HepG2 (cell line): ENCODE results near the gene RPA1. TPM values are rescaled to one million over a fixed set of nuclear protein-coding genes. Genes with fewer than 3 reads are reported as not detected.

Experiments used
- ATAC-seq: fragments of 200-7000 bp; cut with Tn5 transposase; 3 replicates; pipeline ENCODE4 v1.9.1; 2020; ENCODE audit warnings: mild to moderate bottlenecking, moderate library complexity
- BruUV-seq: library from RNA; stranded (reverse); fragments of 400-500 nt; replicated peaks from 2 replicates; lab custom pipeline; 2021; lab: Mats Ljungman, UMichigan
- CTCF ChIA-PET: fragments of 300-600 bp; formaldehyde crosslinking; extraction: SDS; loops from one replicate; lab custom pipeline; 2021; ENCODE audit warnings: low total read pairs, inconsistent platforms, low intra/inter-chr PET ratio; lab: Yijun Ruan, JAX
- POLR2A ChIA-PET: fragments of 350-600 bp; sonication (Branson Sonifier 250); formaldehyde crosslinking; loops from one replicate; lab custom pipeline; 2020; ENCODE audit warnings: antibody characterized with exemption, inconsistent platforms; lab: Yijun Ruan, JAX
- DNase-seq: peaks from one replicate; pipeline ENCODE4 v3.0.0-alpha.2; 2015; ENCODE audit warnings: low spot score
- FAIRE-seq: peaks from 3 replicates; lab custom pipeline; 2011; peaks lifted over from hg19 to GRCh38; lab: Jason Lieb, UNC
- H2AFZ ChIP-seq: one replicate; pipeline ENCODE4 v1.6.1; 2011; ENCODE audit warnings: low read length, inconsistent platforms
- H3K27ac ChIP-seq: fragments of 300-600 bp; 3 replicates; pipeline ENCODE4 v1.8.0; 2011; ENCODE audit warnings: mixed run types, mild to moderate bottlenecking, mixed read lengths, low read length, inconsistent platforms; ENCODE audit not compliant: insufficient read depth; ENCODE audit errors: extremely low read length
- H3K27me3 ChIP-seq, 2 experiments: fragments of 200-600 bp in 1 of 2; 2 replicates in 1 of 2; 3 replicates in 1 of 2; pipeline versions ENCODE4 v1.6.0 to v1.8.0; 2011; ENCODE audit warnings: low read length in 2 of 2, mild to moderate bottlenecking in 2 of 2, moderate library complexity in 2 of 2, inconsistent platforms in 1 of 2; ENCODE audit not compliant: insufficient read depth in 2 of 2, control insufficient read depth in 1 of 2
- H3K36me3 ChIP-seq, 2 experiments: fragments of 200-600 bp in 1 of 2; replicated peaks in 1 of 2; 2 replicates in 1 of 2; 3 replicates in 1 of 2; pipeline versions ENCODE4 v1.5.1 to v1.8.0; 2011; ENCODE audit warnings: low read length in 2 of 2, inconsistent platforms in 1 of 2; ENCODE audit not compliant: insufficient read depth in 2 of 2, control insufficient read depth in 1 of 2
- H3K4me1 ChIP-seq: 2 replicates; pipeline ENCODE4 v1.5.1; 2012; ENCODE audit warnings: low read length, inconsistent platforms; ENCODE audit not compliant: insufficient read depth
- H3K4me2 ChIP-seq: 2 replicates; pipeline ENCODE4 v1.6.0; 2011; ENCODE audit warnings: low read depth, low read length, inconsistent platforms
- H3K4me3 ChIP-seq, 3 experiments: fragments of 200-600 bp in 1 of 3; sonication (generic), shearing (Covaris generic) in 1 of 3; replicated peaks in 1 of 3; 2 replicates each; pipeline ENCODE4 v1.5.1; 2011 to 2016; ENCODE audit warnings: low read length in 3 of 3, inconsistent platforms in 2 of 3, low read depth in 2 of 3, mild to moderate bottlenecking in 2 of 3, control low read depth in 1 of 3, mixed read lengths in 1 of 3; ENCODE audit not compliant: insufficient read depth in 1 of 3
- H3K79me2 ChIP-seq: one replicate; pipeline ENCODE4 v1.6.1; 2011; ENCODE audit warnings: low read length, inconsistent platforms; ENCODE audit not compliant: insufficient read depth
- H3K9ac ChIP-seq: 2 replicates; pipeline ENCODE4 v1.6.0; 2011; ENCODE audit warnings: mild to moderate bottlenecking, low read depth, low read length, inconsistent platforms; ENCODE audit not compliant: insufficient read depth
- H3K9me3 ChIP-seq: 2 replicates; pipeline ENCODE4 v1.5.1; 2012; ENCODE audit warnings: mild to moderate bottlenecking, low read length
- H4K20me1 ChIP-seq: 2 replicates; pipeline ENCODE4 v1.6.0; 2011; ENCODE audit warnings: inconsistent platforms, mild to moderate bottlenecking, low read length, moderate library complexity; ENCODE audit not compliant: insufficient read depth
- CTCF ChIP-seq: sonication (generic); formaldehyde crosslinking; IDR thresholded peaks from 2 replicates; pipeline ENCODE4 v1.5.0; 2020; ENCODE audit warnings: mild to moderate bottlenecking, missing genetic modification reagents, moderate library complexity
- HMGXB4 ChIP-seq, 2 experiments: sonication (generic) in 1 of 2; formaldehyde crosslinking in 1 of 2; IDR thresholded peaks; 2 replicates each; pipeline versions ENCODE4 v1.4.0 to v1.6.1; 2018 to 2020; ENCODE audit warnings: missing genetic modification reagents in 2 of 2, borderline replicate concordance in 1 of 2, low read depth in 1 of 2, mild to moderate bottlenecking in 1 of 2, missing biosample characterization in 1 of 2
- IRF1 ChIP-seq: sonication (generic); formaldehyde crosslinking; IDR thresholded peaks from 2 replicates; pipeline ENCODE4 v1.4.0; 2020; ENCODE audit warnings: low read depth, mild to moderate bottlenecking, missing genetic modification reagents
- ISL2 ChIP-seq: sonication (generic); formaldehyde crosslinking; IDR thresholded peaks from 2 replicates; pipeline ENCODE4 v1.5.0; 2020; ENCODE audit warnings: missing genetic modification reagents
- KAT2B ChIP-seq: fragments of 150-350 bp; IDR thresholded peaks from 2 replicates; pipeline ENCODE4 v1.6.1; 2014; ENCODE audit warnings: low read depth, low read length, borderline replicate concordance
- MAF1 ChIP-seq: sonication (generic); formaldehyde crosslinking; IDR thresholded peaks from 2 replicates; pipeline ENCODE4 v1.5.0; 2020; ENCODE audit warnings: missing genetic modification reagents, borderline replicate concordance
- NR2C2 ChIP-seq: sonication (generic); formaldehyde crosslinking; IDR thresholded peaks from 2 replicates; pipeline ENCODE4 v1.4.0; 2020; ENCODE audit warnings: missing genetic modification reagents, mild to moderate bottlenecking, moderate library complexity, borderline replicate concordance
- PCBP2 ChIP-seq: fragments of 200-400 bp; formaldehyde crosslinking; optimal IDR thresholded peaks from 2 replicates; pipeline ENCODE3; 2018; ENCODE audit warnings: low read length, low read depth; ENCODE audit not compliant: poor library complexity, severe bottlenecking
- SALL1 ChIP-seq: sonication (generic); formaldehyde crosslinking; IDR thresholded peaks from 2 replicates; pipeline ENCODE4 v1.8.0; 2022; ENCODE audit warnings: mild to moderate bottlenecking, missing genetic modification reagents
- THAP11 ChIP-seq: IDR thresholded peaks from 2 replicates; pipeline ENCODE4 v1.6.1; 2016; ENCODE audit warnings: missing biosample characterization, missing genetic modification reagents
- ZBED4 ChIP-seq: sonication (generic); formaldehyde crosslinking; IDR thresholded peaks from 2 replicates; pipeline ENCODE4 v1.4.0; 2020; ENCODE audit warnings: missing genetic modification reagents, borderline replicate concordance
- ZFX ChIP-seq: sonication (generic); formaldehyde crosslinking; IDR thresholded peaks from 2 replicates; pipeline ENCODE4 v1.4.0; 2020; ENCODE audit warnings: mild to moderate bottlenecking, low read depth, missing genetic modification reagents, moderate library complexity
- ZNF143 ChIP-seq: sonication (generic); formaldehyde crosslinking; IDR thresholded peaks from 2 replicates; pipeline ENCODE4 v1.4.0; 2020; ENCODE audit warnings: missing genetic modification reagents
- WGBS: methylation state at CpG from one replicate; pipeline ENCODE4 v1.1.6; 2017; ENCODE audit warnings: low lambda C conversion rate; 5-methylcytosine and 5-hydroxymethylcytosine counted together
- in situ Hi-C: cut with HindIII; loops from 2 replicates; pipeline ENCODE4 v1.10.0; 2017; ENCODE audit warnings: low pct_unique_long_range_greater_than_20kb; ENCODE audit not compliant: extremely low pct_ligation_motif_present
- intact Hi-C: fragments of 100-400 bp; cut with micrococcal nuclease; formaldehyde crosslinking; loops from one replicate; pipeline ENCODE4 v1.10.0; 2022; ENCODE audit not compliant: unreplicated experiment
- polyA plus RNA-seq, 8 experiments: library from polyadenylated mRNA; depleted of rRNA in 3 of 8; stranded (reverse) in 7 of 8; unstranded in 1 of 8; fragments of >200 nt; fragmentation: Illumina TruSeq in 4 of 8; extraction: Trizol in 4 of 8; gene quantifications; 2 replicates each; pipeline versions ENCODE4 v1.2.1 to v1.2.3, GENCODE V29; 2011 to 2016; ENCODE audit warnings: low read depth in 4 of 8, missing spikeins in 1 of 8, mixed read lengths in 1 of 8; ENCODE audit not compliant: insufficient read depth in 1 of 8
- total RNA-seq, 5 experiments: library from RNA; depleted of rRNA; stranded (reverse); fragments of >200 nt; fragmentation: Illumina TruSeq; extraction: Trizol; gene quantifications; 2 replicates each; pipeline ENCODE4 v1.2.3, GENCODE V29; 2016; ENCODE audit warnings: low read depth in 1 of 5

The RPA1 gene
- total and polyA plus RNA-seq, 2 of the 13 experiments (the other 11 are each of a cell fraction or from before 2014, with no cell fraction given), result 13.9 to 37.6 TPM

GRCh38 chr17:1783834-1784611, 45.8 kb upstream of the RPA1 start:
- intact Hi-C loops (loop anchor here (1.0 kb wide), 3 partner anchors 64 to 115 kb away; no protein-coding TSS in a partner anchor), in situ Hi-C loops (no loop called here)
- no peak overlapping the region for H3K9ac ChIP-seq
- H3K79me2 ChIP-seq, result no peaks in the 10 kb centered on the region
- FAIRE-seq (peak; percentile 70), DNase-seq (peak; percentile 67), ATAC-seq (peak; percentile 87)
- 83% methylated on average over 16 of the region's 16 CpGs for WGBS
- no peaks in the 10 kb centered on the region for H4K20me1 ChIP-seq
- no TSS peak for BruUV-seq
- ChIA-PET POLR2A (interaction anchor here (0.8 to 3.8 kb wide), 18 partner anchors 10 to 134 kb away, joined by 3 to 49 read pairs (median 7); partner anchors contain the start of genes RILP, SERPINF1, SERPINF2 and SMYD4), CTCF (interaction anchor here (1.3 to 2.0 kb wide), 4 partner anchors 26 to 115 kb away, joined by 3 to 24 read pairs (median 9); no protein-coding TSS in a partner anchor)
- H3K27me3 ChIP-seq, result no peaks in the 10 kb centered on the region
- H3K27ac ChIP-seq, result no peak overlapping the region
- H3K4me3 ChIP-seq, result no peak overlapping the region
- peaks cover 23 to 51% of the 10 kb centered on the region in 2 experiments for H3K36me3 ChIP-seq
- peaks cover 7% of the 10 kb centered on the region for H3K4me1 ChIP-seq
- H3K9me3 ChIP-seq, result no peaks in the 10 kb centered on the region
- no peak overlapping the region for H2AFZ ChIP-seq
- no peak overlapping the region for H3K4me2 ChIP-seq
- 0 out of 2 replicates have a peak, but pooled peaks have one; percentile 22 for TF ChIP-seq ZFX (CRISPR knock-in tag)
- 0 out of 4 replicates have a peak, but pooled peaks of 1 of the 2 experiments have one; percentile 40 for TF ChIP-seq HMGXB4 (CRISPR knock-in tag; IDR thresholded peaks at IDR 0.05; ENCODE audit: borderline replicate concordance in 1 of 2, low read depth in 1 of 2)
- TF ChIP-seq PCBP2, result no peak
- no peak for TF ChIP-seq KAT2B
- no peak for TF ChIP-seq ZBED4
- 0 out of 2 replicates have a peak, but pooled peaks have one; percentile 25 for TF ChIP-seq NR2C2 (CRISPR knock-in tag)
- 0 out of 2 replicates have a peak, but pooled peaks have one; percentile 24 for TF ChIP-seq ZNF143 (CRISPR knock-in tag)
- TF ChIP-seq THAP11 (CRISPR knock-in tag), result 0 out of 2 replicates have a peak, but pooled peaks have one; percentile 32
- TF ChIP-seq MAF1 (CRISPR knock-in tag), result no peak
- no peak for TF ChIP-seq IRF1 (CRISPR knock-in tag)
- peak; percentile 83 for TF ChIP-seq CTCF (CRISPR knock-in tag)
- TF ChIP-seq ISL2 (CRISPR knock-in tag), result peak; percentile 44; the same call in 1 of the 2 replicates
- TF ChIP-seq SALL1 (CRISPR knock-in tag), result peak; percentile 51
